Epithelial cell of esophagus (primary cell): ENCODE results near the gene FGF12.
"Not testable (repeated sequence)": the region's sequence is repeated elsewhere in the genome, so short reads cannot be mapped to it uniquely, and the experiment has no call there.

ENCODE experiments used
- DNase-seq: peaks from one replicate; pipeline ENCODE4 v3.0.0; 2010; ENCODE audit warnings: low read depth
- H3K4me3 ChIP-seq: 2 replicates; pipeline ENCODE4 v1.5.1; 2011; ENCODE audit warnings: mild to moderate bottlenecking, low read length, control low read depth
- CTCF ChIP-seq: IDR thresholded peaks from 2 replicates; pipeline ENCODE4 v1.5.1; 2011; ENCODE audit warnings: low read depth, mild to moderate bottlenecking, low read length, control low read depth, inconsistent platforms; ENCODE audit not compliant: insufficient read depth; ENCODE audit errors: missing control alignments

FGF12 gene

GRCh38 chr3:192607798-192608197, 119.5 kb downstream of the FGF12 start:
- no peak for DNase-seq
- TF ChIP-seq CTCF: no peak
- no peak overlapping the region for H3K4me3 ChIP-seq

- DNase-seq: no peak
- H3K4me3 ChIP-seq: no peak overlapping the region
- no peak for TF ChIP-seq CTCF
Measured at GRCh38 chr3:192597913-192598312, 129.4 kb downstream of the FGF12 start.

- no peak for TF ChIP-seq CTCF
- peak; percentile 49 for DNase-seq
- no peak overlapping the region for H3K4me3 ChIP-seq
Measured at GRCh38 chr3:192597506-192597905, 129.8 kb downstream of the FGF12 start.

GRCh38 chr3:192578729-192579128, 148.6 kb downstream of the FGF12 start:
- TF ChIP-seq CTCF: no peak
- no peak for DNase-seq
- H3K4me3 ChIP-seq: no peak overlapping the region

- no peak for TF ChIP-seq CTCF
Measured at GRCh38 chr3:192577811-192578210, 149.5 kb downstream of the FGF12 start.

GRCh38 chr3:192577271-192577670, 150.1 kb downstream of the FGF12 start:
- TF ChIP-seq CTCF: no peak
- no peak overlapping the region for H3K4me3 ChIP-seq
- DNase-seq: no peak

More at GRCh38 chr3:192577811-192578210, 149.5 kb downstream of the FGF12 start:
- H3K4me3 ChIP-seq: no peak overlapping the region
- DNase-seq: no peak

- H3K4me3 ChIP-seq, DNase-seq: not testable (repeated sequence)
Measured at GRCh38 chr3:192576704-192577103, 150.6 kb downstream of the FGF12 start.

- no peak for TF ChIP-seq CTCF
- no peak for DNase-seq
- no peak overlapping the region for H3K4me3 ChIP-seq
Measured at GRCh38 chr3:192575879-192576506, 151.3 kb downstream of the FGF12 start.
